C4-2B (cell line): Measurements from ENCODE around the gene C18orf32.

Source experiments
- ZFX ChIP-seq: fragments of 450-650 bp; IDR thresholded peaks from 2 replicates; pipeline ENCODE4 v1.6.1; 2017
- TF ChIP-seq, protein P1 (sequence below): fragments of 450-650 bp; conservative IDR thresholded peaks from 2 replicates; pipeline ENCODE4 v1.5.1; 2017; ENCODE audit warnings: mild to moderate bottlenecking

GRCh38 chr18:49443837-49444236 is 43.2 kb downstream of the C18orf32 start:
- TF ChIP-seq, protein P1, sequence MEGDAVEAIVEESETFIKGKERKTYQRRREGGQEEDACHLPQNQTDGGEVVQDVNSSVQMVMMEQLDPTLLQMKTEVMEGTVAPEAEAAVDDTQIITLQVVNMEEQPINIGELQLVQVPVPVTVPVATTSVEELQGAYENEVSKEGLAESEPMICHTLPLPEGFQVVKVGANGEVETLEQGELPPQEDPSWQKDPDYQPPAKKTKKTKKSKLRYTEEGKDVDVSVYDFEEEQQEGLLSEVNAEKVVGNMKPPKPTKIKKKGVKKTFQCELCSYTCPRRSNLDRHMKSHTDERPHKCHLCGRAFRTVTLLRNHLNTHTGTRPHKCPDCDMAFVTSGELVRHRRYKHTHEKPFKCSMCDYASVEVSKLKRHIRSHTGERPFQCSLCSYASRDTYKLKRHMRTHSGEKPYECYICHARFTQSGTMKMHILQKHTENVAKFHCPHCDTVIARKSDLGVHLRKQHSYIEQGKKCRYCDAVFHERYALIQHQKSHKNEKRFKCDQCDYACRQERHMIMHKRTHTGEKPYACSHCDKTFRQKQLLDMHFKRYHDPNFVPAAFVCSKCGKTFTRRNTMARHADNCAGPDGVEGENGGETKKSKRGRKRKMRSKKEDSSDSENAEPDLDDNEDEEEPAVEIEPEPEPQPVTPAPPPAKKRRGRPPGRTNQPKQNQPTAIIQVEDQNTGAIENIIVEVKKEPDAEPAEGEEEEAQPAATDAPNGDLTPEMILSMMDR, result no peak
- no peak for TF ChIP-seq ZFX
